Prostate gland (tissue), 2 donors: ENCODE measurements around the gene TMPRSS6.

Source experiments
- POLR2A ChIP-seq: fragments of 450-650 bp; IDR thresholded peaks from one replicate; pipeline ENCODE4 v1.6.1; 2016; ENCODE audit warnings: antibody characterized with exemption, mild to moderate bottlenecking
- TF ChIP-seq, protein P1 (sequence below), 4 experiments: fragments of 200-600 bp in 2 of 4; fragments of 450-650 bp in 2 of 4; sonication (generic) in 2 of 4; IDR thresholded peaks; 1 replicate in 3 of 4; 2 replicates in 1 of 4; pipeline ENCODE4 v1.5.1; 2016 to 2019; ENCODE audit warnings: antibody characterized with exemption in 4 of 4, mild to moderate bottlenecking in 2 of 4, moderate library complexity in 2 of 4

DNA sequence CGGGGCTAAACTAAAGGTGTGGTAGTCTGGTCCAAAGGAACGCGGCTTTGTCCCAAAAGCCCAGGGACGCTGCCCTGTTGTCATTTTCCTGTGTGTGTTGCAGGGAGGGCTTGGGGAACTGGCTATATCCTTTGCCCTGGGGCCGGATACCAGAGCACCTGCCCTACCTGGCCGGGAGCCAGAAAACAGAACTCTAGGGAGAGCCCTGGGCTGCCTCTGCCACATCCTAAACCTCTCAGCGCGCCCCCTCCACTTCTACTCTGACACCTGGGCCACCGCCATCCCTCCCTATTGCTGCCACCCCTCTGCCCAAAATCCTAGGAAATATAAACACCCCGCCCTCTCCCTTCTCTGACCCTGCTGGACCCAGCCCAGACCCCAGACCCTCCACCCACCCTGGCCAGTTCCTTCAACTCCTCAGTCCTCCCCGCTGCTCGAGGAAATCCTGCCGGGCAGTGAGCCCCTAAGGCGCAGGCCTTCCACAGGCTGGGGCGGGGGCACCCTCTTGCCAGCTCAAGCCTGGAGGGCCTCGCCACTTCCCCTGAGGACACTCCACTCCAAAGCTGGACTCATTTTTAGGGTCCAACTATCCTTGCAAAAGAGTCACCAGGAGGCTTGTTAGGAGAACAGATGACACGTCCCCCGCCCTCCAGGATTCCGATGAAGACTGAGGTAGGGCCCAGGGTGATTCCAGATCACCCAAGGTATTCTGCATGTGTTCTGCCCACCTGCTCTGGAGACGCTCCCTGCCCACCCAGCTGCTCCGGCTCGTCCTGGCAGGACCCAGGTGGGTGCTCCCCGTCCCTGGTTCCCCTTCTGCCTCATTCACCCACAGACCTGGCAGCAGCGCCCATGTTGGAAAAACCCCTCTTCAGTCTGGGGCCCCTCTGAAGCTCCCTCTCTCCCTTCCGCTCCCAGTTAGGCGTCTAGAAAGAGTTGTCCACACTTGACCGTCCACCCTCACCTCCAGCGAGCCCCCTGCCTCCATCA lies 45.8 kb downstream of the TMPRSS6 start:
- TF ChIP-seq, protein P1, sequence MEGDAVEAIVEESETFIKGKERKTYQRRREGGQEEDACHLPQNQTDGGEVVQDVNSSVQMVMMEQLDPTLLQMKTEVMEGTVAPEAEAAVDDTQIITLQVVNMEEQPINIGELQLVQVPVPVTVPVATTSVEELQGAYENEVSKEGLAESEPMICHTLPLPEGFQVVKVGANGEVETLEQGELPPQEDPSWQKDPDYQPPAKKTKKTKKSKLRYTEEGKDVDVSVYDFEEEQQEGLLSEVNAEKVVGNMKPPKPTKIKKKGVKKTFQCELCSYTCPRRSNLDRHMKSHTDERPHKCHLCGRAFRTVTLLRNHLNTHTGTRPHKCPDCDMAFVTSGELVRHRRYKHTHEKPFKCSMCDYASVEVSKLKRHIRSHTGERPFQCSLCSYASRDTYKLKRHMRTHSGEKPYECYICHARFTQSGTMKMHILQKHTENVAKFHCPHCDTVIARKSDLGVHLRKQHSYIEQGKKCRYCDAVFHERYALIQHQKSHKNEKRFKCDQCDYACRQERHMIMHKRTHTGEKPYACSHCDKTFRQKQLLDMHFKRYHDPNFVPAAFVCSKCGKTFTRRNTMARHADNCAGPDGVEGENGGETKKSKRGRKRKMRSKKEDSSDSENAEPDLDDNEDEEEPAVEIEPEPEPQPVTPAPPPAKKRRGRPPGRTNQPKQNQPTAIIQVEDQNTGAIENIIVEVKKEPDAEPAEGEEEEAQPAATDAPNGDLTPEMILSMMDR (IDR thresholded peaks at IDR 0.05) = no peak
- no peak for TF ChIP-seq POLR2A
